Neural progenitor cell (in vitro differentiated cells): ENCODE data around the gene MELK. TPM values are rescaled to one million over a fixed set of nuclear protein-coding genes. Genes with fewer than 3 reads are reported as not detected.
"Not testable (repeated sequence)": the region's sequence is repeated elsewhere in the genome, so short reads cannot be mapped to it uniquely, and the experiment has no call there.

Experiments used
- DNase-seq: peaks from one replicate; pipeline ENCODE4 v3.0.0-alpha.2; 2016; ENCODE audit warnings: low spot score
- H2AFZ ChIP-seq: fragments of 200-600 bp; sonication (generic); replicated peaks from 2 replicates; pipeline ENCODE4 v1.6.1; 2016; ENCODE audit warnings: antibody characterized with exemption
- H3F3A ChIP-seq: fragments of 200-600 bp; sonication (generic); 2 replicates; pipeline ENCODE4 v1.6.1; 2016; ENCODE audit warnings: antibody characterized with exemption, low read depth
- H3K27ac ChIP-seq: fragments of 200-600 bp; sonication (generic); 2 replicates; pipeline ENCODE4 v1.5.1; 2016; ENCODE audit warnings: mild to moderate bottlenecking
- H3K27me3 ChIP-seq: fragments of 200-600 bp; sonication (generic); 2 replicates; pipeline ENCODE4 v1.6.1; 2016; ENCODE audit warnings: mild to moderate bottlenecking, moderate library complexity
- H3K36me3 ChIP-seq: fragments of 200-600 bp; sonication (generic); 2 replicates; pipeline ENCODE4 v1.5.1; 2016
- H3K4me1 ChIP-seq: fragments of 200-600 bp; sonication (generic); 2 replicates; pipeline ENCODE4 v1.6.1; 2016; ENCODE audit warnings: mixed run types
- H3K4me2 ChIP-seq: fragments of 200-600 bp; sonication (generic); 2 replicates; pipeline ENCODE4 v1.6.1; 2016
- H3K4me3 ChIP-seq: fragments of 200-600 bp; sonication (generic); 2 replicates; pipeline ENCODE4 v1.5.1; 2016
- H3K79me2 ChIP-seq: fragments of 200-600 bp; sonication (generic); 2 replicates; pipeline ENCODE4 v1.6.1; 2016; ENCODE audit warnings: low read depth
- H3K9ac ChIP-seq: fragments of 200-600 bp; sonication (generic); 2 replicates; pipeline ENCODE4 v1.6.1; 2016
- H3K9me3 ChIP-seq: fragments of 200-600 bp; sonication (generic); 2 replicates; pipeline ENCODE4 v1.5.1; 2016; ENCODE audit warnings: low read depth
- H4K20me1 ChIP-seq: fragments of 200-600 bp; sonication (generic); 2 replicates; pipeline ENCODE4 v1.6.1; 2016; ENCODE audit warnings: low read depth
- H3K27ac Mint-ChIP-seq: 3 replicates; pipeline ENCODE4 v1.8.0; 2021; ENCODE audit warnings: mixed read lengths
- H3K27me3 Mint-ChIP-seq: 2 replicates; pipeline ENCODE4 v1.8.0; 2022; ENCODE audit warnings: low read depth, mild to moderate bottlenecking, inconsistent platforms, moderate library complexity, mixed read lengths; ENCODE audit not compliant: insufficient read depth
- H3K36me3 Mint-ChIP-seq: 3 replicates; pipeline ENCODE4 v1.8.0; 2021; ENCODE audit warnings: mixed read lengths
- H3K4me1 Mint-ChIP-seq: 3 replicates; pipeline ENCODE4 v1.8.0; 2021; ENCODE audit warnings: mixed read lengths
- H3K4me3 Mint-ChIP-seq: 3 replicates; pipeline ENCODE4 v1.8.0; 2021; ENCODE audit warnings: mild to moderate bottlenecking, moderate library complexity, mixed read lengths
- H3K9me3 Mint-ChIP-seq: 3 replicates; pipeline ENCODE4 v1.8.0; 2020; ENCODE audit warnings: mixed read lengths
- CTCF ChIP-seq: fragments of 200-600 bp; sonication (generic); IDR thresholded peaks from 2 replicates; pipeline ENCODE4 v1.5.1; 2017; ENCODE audit warnings: antibody characterized with exemption, mild to moderate bottlenecking
- EZH2 ChIP-seq: fragments of 200-600 bp; sonication (generic); IDR thresholded peaks from 2 replicates; pipeline ENCODE4 v1.6.1; 2017; ENCODE audit warnings: antibody characterized with exemption, mild to moderate bottlenecking, moderate library complexity
- EZH2phosphoT487 ChIP-seq: fragments of 200-600 bp; sonication (generic); IDR thresholded peaks from 2 replicates; pipeline ENCODE4 v1.6.1; 2017; ENCODE audit warnings: antibody characterized with exemption
- total RNA-seq: library from RNA; depleted of rRNA; stranded (reverse); fragments of >200 nt; gene quantifications from 2 replicates; pipeline ENCODE4 v1.2.3, GENCODE V29; 2015; ENCODE audit warnings: low replicate concordance

MELK gene
- total RNA-seq, 1 donor from 2014 or later: 112 TPM

- no peaks in the 10 kb centered on the region for H3K36me3 Mint-ChIP-seq
- DNase-seq: no peak
- H3F3A ChIP-seq: no peaks in the 10 kb centered on the region
- no peak overlapping the region for H3K27ac Mint-ChIP-seq
- no peak overlapping the region for H3K27ac ChIP-seq
- no peaks in the 10 kb centered on the region for H3K79me2 ChIP-seq
- no peaks in the 10 kb centered on the region for H3K4me1 ChIP-seq
- H4K20me1 ChIP-seq: no peaks in the 10 kb centered on the region
- H3K27me3 ChIP-seq: no peaks in the 10 kb centered on the region
- no peaks in the 10 kb centered on the region for H3K9me3 Mint-ChIP-seq
- H2AFZ ChIP-seq: no peak overlapping the region
- no peaks in the 10 kb centered on the region for H3K4me1 Mint-ChIP-seq
- TF ChIP-seq CTCF: no peak
- TF ChIP-seq EZH2: no peak
- no peak for TF ChIP-seq EZH2phosphoT487
- no peak overlapping the region for H3K4me3 ChIP-seq
- no peak overlapping the region for H3K9ac ChIP-seq
- no peaks in the 10 kb centered on the region for H3K9me3 ChIP-seq
- no peak overlapping the region for H3K4me2 ChIP-seq
- H3K4me3 Mint-ChIP-seq: no peak overlapping the region
- peaks cover 2% of the 10 kb centered on the region for H3K27me3 Mint-ChIP-seq
- H3K36me3 ChIP-seq: no peaks in the 10 kb centered on the region
Measured at GRCh38 chr9:36550135-36550534, 22.6 kb upstream of the MELK start.

- not testable (repeated sequence) for H3K4me1 Mint-ChIP-seq, H3F3A ChIP-seq, H3K27me3 Mint-ChIP-seq, H3K4me3 ChIP-seq, H2AFZ ChIP-seq, DNase-seq, H3K27me3 ChIP-seq, H3K9ac ChIP-seq, H3K9me3 Mint-ChIP-seq, H3K79me2 ChIP-seq, H3K4me2 ChIP-seq, H4K20me1 ChIP-seq, H3K36me3 Mint-ChIP-seq, H3K27ac ChIP-seq, H3K9me3 ChIP-seq, H3K36me3 ChIP-seq, H3K4me1 ChIP-seq, H3K27ac Mint-ChIP-seq, H3K4me3 Mint-ChIP-seq
Measured at GRCh38 chr9:36550631-36551098, 22.0 kb upstream of the MELK start.

GRCh38 chr9:36551129-36551528 is 21.6 kb upstream of the MELK start:
- no peaks in the 10 kb centered on the region for H3K27me3 ChIP-seq
- Mint-ChIP-seq H3K4me1 (no peaks in the 10 kb centered on the region), H3K36me3 (no peaks in the 10 kb centered on the region), H3K27me3 (peaks cover 2% of the 10 kb centered on the region), H3K27ac (no peak overlapping the region), H3K9me3 (no peaks in the 10 kb centered on the region), H3K4me3 (no peak overlapping the region)
- TF ChIP-seq EZH2phosphoT487 (no peak), CTCF (no peak), EZH2 (no peak)
- no peak overlapping the region for H3K9ac ChIP-seq
- H3K4me3 ChIP-seq: no peak overlapping the region
- H3K9me3 ChIP-seq: no peaks in the 10 kb centered on the region
- H3K36me3 ChIP-seq: no peaks in the 10 kb centered on the region
- H3F3A ChIP-seq: no peaks in the 10 kb centered on the region
- no peak overlapping the region for H3K4me2 ChIP-seq
- H2AFZ ChIP-seq: no peak overlapping the region
- H3K27ac ChIP-seq: no peak overlapping the region
- no peaks in the 10 kb centered on the region for H3K79me2 ChIP-seq
- no peak for DNase-seq
- H4K20me1 ChIP-seq: no peaks in the 10 kb centered on the region
- no peaks in the 10 kb centered on the region for H3K4me1 ChIP-seq

- peaks cover 2% of the 10 kb centered on the region for H3K27me3 Mint-ChIP-seq
Measured at GRCh38 chr9:36551910-36552309, 20.8 kb upstream of the MELK start.

More at GRCh38 chr9:36551910-36552309, 20.8 kb upstream of the MELK start:
- Histone ChIP-seq H3F3A (no peaks in the 10 kb centered on the region), H3K27ac (no peak overlapping the region), H4K20me1 (no peaks in the 10 kb centered on the region), H3K4me2 (no peak overlapping the region), H3K9me3 (no peaks in the 10 kb centered on the region), H3K79me2 (no peaks in the 10 kb centered on the region), H2AFZ (no peak overlapping the region), H3K9ac (no peak overlapping the region), H3K27me3 (no peaks in the 10 kb centered on the region), H3K4me1 (no peaks in the 10 kb centered on the region), H3K4me3 (no peak overlapping the region), H3K36me3 (no peaks in the 10 kb centered on the region)
- H3K9me3 Mint-ChIP-seq: no peaks in the 10 kb centered on the region
- no peak overlapping the region for H3K27ac Mint-ChIP-seq
- no peak for DNase-seq
- no peaks in the 10 kb centered on the region for H3K4me1 Mint-ChIP-seq
- TF ChIP-seq CTCF: no peak
- TF ChIP-seq EZH2phosphoT487: no peak
- TF ChIP-seq EZH2: no peak
- H3K4me3 Mint-ChIP-seq: no peak overlapping the region
- no peaks in the 10 kb centered on the region for H3K36me3 Mint-ChIP-seq
